ENCODE results near the gene MBNL3. TPM values are rescaled to one million over a fixed set of nuclear protein-coding genes. Genes with fewer than 3 reads are reported as not detected.

The MBNL3 gene
- total RNA-seq, 1 donor from 2014 or later, result 22.9 TPM

- intact Hi-C loops (cut with DNase I), result no loop called here
- Histone ChIP-seq H3K9me3 (no peaks in the 10 kb centered on the region), H3K4me3 (no peak overlapping the region), H3K27me3 (no peaks in the 10 kb centered on the region), H3K36me3 (no peaks in the 10 kb centered on the region), H3K27ac (no peak overlapping the region), H3K4me1 (no peaks in the 10 kb centered on the region)
- DNase-seq (no peak), ATAC-seq (no peak)
- TF ChIP-seq CTCF (IDR thresholded peaks at IDR 0.05), result no peak
Observed at GRCh38 chrX:132520213-132520612, 31.4 kb upstream of the MBNL3 start.

GRCh38 chrX:132518401-132518800 lies 29.6 kb upstream of the MBNL3 start:
- ATAC-seq (no peak), DNase-seq (no peak)
- Histone ChIP-seq H3K9me3 (no peaks in the 10 kb centered on the region), H3K36me3 (no peaks in the 10 kb centered on the region), H3K27me3 (no peaks in the 10 kb centered on the region), H3K27ac (no peak overlapping the region), H3K4me3 (no peak overlapping the region), H3K4me1 (no peaks in the 10 kb centered on the region)
- intact Hi-C loops (cut with DNase I), result no loop called here
- TF ChIP-seq CTCF (IDR thresholded peaks at IDR 0.05), result no peak

- Histone ChIP-seq H3K9me3 (no peaks in the 10 kb centered on the region), H3K4me1 (no peaks in the 10 kb centered on the region), H3K4me3 (no peak overlapping the region), H3K36me3 (no peaks in the 10 kb centered on the region), H3K27ac (no peak overlapping the region), H3K27me3 (no peaks in the 10 kb centered on the region)
- no peak for TF ChIP-seq CTCF (IDR thresholded peaks at IDR 0.05)
- no peak for DNase-seq
- intact Hi-C loops (cut with DNase I), result no loop called here
- ATAC-seq, result no peak
Observed at GRCh38 chrX:132508834-132509233, 20.0 kb upstream of the MBNL3 start.

GRCh38 chrX:132505116-132505515 lies 16.3 kb upstream of the MBNL3 start:
- no peak overlapping the region for H3K27ac ChIP-seq
- H3K27me3 ChIP-seq, result no peaks in the 10 kb centered on the region
- no peak for TF ChIP-seq CTCF (IDR thresholded peaks at IDR 0.05)
- no peak overlapping the region for H3K4me3 ChIP-seq
- ATAC-seq, result no peak
- no peak for DNase-seq
- H3K36me3 ChIP-seq, result no peaks in the 10 kb centered on the region
- H3K9me3 ChIP-seq, result no peaks in the 10 kb centered on the region
- H3K4me1 ChIP-seq, result no peaks in the 10 kb centered on the region
- intact Hi-C loops (cut with DNase I), result no loop called here

GRCh38 chrX:132504417-132504816 lies 15.6 kb upstream of the MBNL3 start:
- Histone ChIP-seq H3K4me3 (no peak overlapping the region), H3K27me3 (no peaks in the 10 kb centered on the region), H3K9me3 (no peaks in the 10 kb centered on the region), H3K4me1 (no peaks in the 10 kb centered on the region), H3K27ac (no peak overlapping the region), H3K36me3 (no peaks in the 10 kb centered on the region)
- no peak for TF ChIP-seq CTCF (IDR thresholded peaks at IDR 0.05)
- intact Hi-C loops (cut with DNase I), result no loop called here
- DNase-seq, result no peak
- ATAC-seq, result no peak

- Histone ChIP-seq H3K27ac (no peak overlapping the region), H3K27me3 (no peaks in the 10 kb centered on the region), H3K4me1 (no peaks in the 10 kb centered on the region), H3K9me3 (no peaks in the 10 kb centered on the region), H3K4me3 (no peak overlapping the region), H3K36me3 (no peaks in the 10 kb centered on the region)
- DNase-seq (no peak), ATAC-seq (no peak)
- no peak for TF ChIP-seq CTCF (IDR thresholded peaks at IDR 0.05)
- intact Hi-C loops (cut with DNase I), result no loop called here
Observed at GRCh38 chrX:132501606-132502005, 12.8 kb upstream of the MBNL3 start.

All from upper lobe of right lung (tissue), 1 donor.